ENCODE data around the gene RNF213.

Gene RNF213

GRCh38 chr17:80283116-80283852 is 22.6 kb downstream of the RNF213 start:
- TF ChIP-seq CTCF (IDR thresholded peaks at IDR 0.05; ENCODE audit: low read depth, low read length): no peak
- no peak overlapping the region for H3K4me3 ChIP-seq (ENCODE audit: low read depth, low read length)

GRCh38 chr17:80284631-80285030 is 24.0 kb downstream of the RNF213 start:
- H3K4me3 ChIP-seq (ENCODE audit: low read depth, low read length): no peak overlapping the region
- TF ChIP-seq CTCF (IDR thresholded peaks at IDR 0.05; ENCODE audit: low read depth, low read length): no peak

- H3K4me3 ChIP-seq (ENCODE audit: low read depth, low read length): no peak overlapping the region
- no peak for TF ChIP-seq CTCF (IDR thresholded peaks at IDR 0.05; ENCODE audit: low read depth, low read length)
Measured at GRCh38 chr17:80285237-80285920, 24.7 kb downstream of the RNF213 start.

GRCh38 chr17:80286638-80286960 is 25.9 kb downstream of the RNF213 start:
- TF ChIP-seq CTCF (IDR thresholded peaks at IDR 0.05; ENCODE audit: low read depth, low read length): no peak
- no peak overlapping the region for H3K4me3 ChIP-seq (ENCODE audit: low read depth, low read length)

- no peak overlapping the region for H3K4me3 ChIP-seq (ENCODE audit: low read depth, low read length)
- no peak for TF ChIP-seq CTCF (IDR thresholded peaks at IDR 0.05; ENCODE audit: low read depth, low read length)
Measured at GRCh38 chr17:80287038-80287437, 26.4 kb downstream of the RNF213 start.

GRCh38 chr17:80287806-80288567 is 27.3 kb downstream of the RNF213 start:
- TF ChIP-seq CTCF (IDR thresholded peaks at IDR 0.05; ENCODE audit: low read depth, low read length): no peak
- H3K4me3 ChIP-seq (ENCODE audit: low read depth, low read length): no peak overlapping the region

- no peak for TF ChIP-seq CTCF (IDR thresholded peaks at IDR 0.05; ENCODE audit: low read depth, low read length)
- H3K4me3 ChIP-seq (ENCODE audit: low read depth, low read length): no peak overlapping the region
Measured at GRCh38 chr17:80289616-80290015, 29.0 kb downstream of the RNF213 start.
